Esophagus muscularis mucosa (tissue), 4 donors: Measurements from ENCODE around the gene BCAR1.

Experiments used
- EP300 ChIP-seq: sonication (generic); formaldehyde crosslinking; IDR thresholded peaks from one replicate; pipeline ENCODE4 v1.6.1; 2017; ENCODE audit warnings: antibody characterized with exemption
- POLR2A ChIP-seq: fragments of 450-650 bp; IDR thresholded peaks from one replicate; pipeline ENCODE4 v1.6.1; 2017; ENCODE audit warnings: antibody characterized with exemption, moderate library complexity, mild to moderate bottlenecking, low read depth
- POLR2AphosphoS5 ChIP-seq, 2 donors: sonication (generic); formaldehyde crosslinking; IDR thresholded peaks; one replicate each; pipeline ENCODE4 v1.6.1; 2017; ENCODE audit warnings: antibody characterized with exemption in 2 of 2
- TF ChIP-seq, protein P1 (sequence below), 3 experiments: fragments of 200-600 bp in 2 of 3; fragments of 450-650 bp in 1 of 3; sonication (generic) in 2 of 3; IDR thresholded peaks; one replicate each; pipeline ENCODE4 v1.5.1; 2017 to 2019; ENCODE audit warnings: antibody characterized with exemption in 3 of 3, mild to moderate bottlenecking in 2 of 3, moderate library complexity in 1 of 3

DNA sequence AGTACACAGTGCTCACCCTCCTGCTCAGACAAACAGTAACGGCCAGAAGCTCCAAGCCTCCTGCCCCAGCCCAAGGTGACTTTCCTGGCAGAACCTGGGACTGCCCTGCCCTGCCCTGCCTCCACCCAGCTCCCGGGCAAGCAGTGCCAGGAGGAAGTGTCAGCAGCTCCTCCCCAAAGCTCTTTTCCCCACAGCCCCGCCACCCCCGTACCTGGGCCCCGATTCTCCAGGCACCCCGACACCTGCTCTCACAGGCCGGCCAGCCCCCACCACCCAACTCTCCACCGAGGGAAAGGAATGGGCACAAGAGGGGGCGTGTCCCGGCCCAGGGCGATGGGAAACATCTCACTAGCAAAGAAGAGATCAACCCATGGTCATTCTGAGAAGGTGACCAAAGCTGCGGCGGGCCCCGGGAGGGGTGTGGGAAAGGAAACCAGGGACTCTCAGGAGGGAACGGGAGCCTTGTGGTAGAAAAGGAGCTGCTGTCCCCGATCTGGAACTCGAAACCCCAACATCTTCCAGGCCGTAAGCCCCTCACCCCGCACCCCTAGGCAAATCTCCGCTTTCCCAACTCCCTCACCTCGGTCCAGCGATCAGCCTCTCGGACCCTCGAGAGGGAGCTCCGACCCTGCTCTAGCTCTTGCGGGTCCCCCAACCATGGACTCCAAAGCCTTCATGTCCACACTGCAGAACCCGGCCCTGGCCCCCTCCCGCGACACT lies 1.2 kb downstream of the BCAR1 start:
- TF ChIP-seq, protein P1, sequence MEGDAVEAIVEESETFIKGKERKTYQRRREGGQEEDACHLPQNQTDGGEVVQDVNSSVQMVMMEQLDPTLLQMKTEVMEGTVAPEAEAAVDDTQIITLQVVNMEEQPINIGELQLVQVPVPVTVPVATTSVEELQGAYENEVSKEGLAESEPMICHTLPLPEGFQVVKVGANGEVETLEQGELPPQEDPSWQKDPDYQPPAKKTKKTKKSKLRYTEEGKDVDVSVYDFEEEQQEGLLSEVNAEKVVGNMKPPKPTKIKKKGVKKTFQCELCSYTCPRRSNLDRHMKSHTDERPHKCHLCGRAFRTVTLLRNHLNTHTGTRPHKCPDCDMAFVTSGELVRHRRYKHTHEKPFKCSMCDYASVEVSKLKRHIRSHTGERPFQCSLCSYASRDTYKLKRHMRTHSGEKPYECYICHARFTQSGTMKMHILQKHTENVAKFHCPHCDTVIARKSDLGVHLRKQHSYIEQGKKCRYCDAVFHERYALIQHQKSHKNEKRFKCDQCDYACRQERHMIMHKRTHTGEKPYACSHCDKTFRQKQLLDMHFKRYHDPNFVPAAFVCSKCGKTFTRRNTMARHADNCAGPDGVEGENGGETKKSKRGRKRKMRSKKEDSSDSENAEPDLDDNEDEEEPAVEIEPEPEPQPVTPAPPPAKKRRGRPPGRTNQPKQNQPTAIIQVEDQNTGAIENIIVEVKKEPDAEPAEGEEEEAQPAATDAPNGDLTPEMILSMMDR (IDR thresholded peaks at IDR 0.05), result no peak
- TF ChIP-seq POLR2A, result no peak
- TF ChIP-seq POLR2AphosphoS5 (IDR thresholded peaks at IDR 0.05), result no peak
- no peak for TF ChIP-seq EP300
